ENCODE results near the gene GRIN2A.

Gene GRIN2A

GRCh38 chr16:10171221-10171620 is 11.0 kb downstream of the GRIN2A start:
- no peaks in the 10 kb centered on the region for H3K36me3 Mint-ChIP-seq (ENCODE audit: low read depth)
- H3K4me3 Mint-ChIP-seq: no peak overlapping the region
- DNase-seq (no peak), ATAC-seq (no peak)
- H3K9me3 Mint-ChIP-seq: no peaks in the 10 kb centered on the region
- H3K27me3 Mint-ChIP-seq: peaks cover 8% of the 10 kb centered on the region
- H3K27ac Mint-ChIP-seq: no peak overlapping the region
- no peaks in the 10 kb centered on the region for H3K4me1 Mint-ChIP-seq

- no peak for DNase-seq
- Mint-ChIP-seq H3K27ac (no peak overlapping the region), H3K36me3 (ENCODE audit: low read depth) (no peaks in the 10 kb centered on the region), H3K27me3 (peaks cover 11% of the 10 kb centered on the region), H3K4me1 (no peaks in the 10 kb centered on the region), H3K4me3 (no peak overlapping the region), H3K9me3 (no peaks in the 10 kb centered on the region)
- ATAC-seq: no peak
Measured at GRCh38 chr16:10169904-10170410, 12.3 kb downstream of the GRIN2A start.

- DNase-seq (no peak), ATAC-seq (no peak)
- peaks cover 11% of the 10 kb centered on the region for H3K27me3 Mint-ChIP-seq
- H3K4me3 Mint-ChIP-seq: no peak overlapping the region
- no peak overlapping the region for H3K27ac Mint-ChIP-seq
- no peaks in the 10 kb centered on the region for H3K36me3 Mint-ChIP-seq (ENCODE audit: low read depth)
- no peaks in the 10 kb centered on the region for H3K4me1 Mint-ChIP-seq
- H3K9me3 Mint-ChIP-seq: no peaks in the 10 kb centered on the region
Measured at GRCh38 chr16:10169031-10169430, 13.2 kb downstream of the GRIN2A start.

GRCh38 chr16:10168258-10168657 is 14.0 kb downstream of the GRIN2A start:
- ATAC-seq: no peak
- no peaks in the 10 kb centered on the region for H3K4me1 Mint-ChIP-seq
- no peaks in the 10 kb centered on the region for H3K36me3 Mint-ChIP-seq (ENCODE audit: low read depth)
- no peaks in the 10 kb centered on the region for H3K9me3 Mint-ChIP-seq
- no peak for DNase-seq
- H3K27me3 Mint-ChIP-seq: peaks cover 11% of the 10 kb centered on the region
- no peak overlapping the region for H3K4me3 Mint-ChIP-seq
- no peak overlapping the region for H3K27ac Mint-ChIP-seq

- H3K36me3 Mint-ChIP-seq (ENCODE audit: low read depth): no peaks in the 10 kb centered on the region
- H3K27me3 Mint-ChIP-seq: peaks cover 17% of the 10 kb centered on the region
- no peaks in the 10 kb centered on the region for H3K9me3 Mint-ChIP-seq
- H3K27ac Mint-ChIP-seq: no peak overlapping the region
- H3K4me1 Mint-ChIP-seq: no peaks in the 10 kb centered on the region
- DNase-seq (no peak), ATAC-seq (no peak)
- no peak overlapping the region for H3K4me3 Mint-ChIP-seq
Measured at GRCh38 chr16:10165643-10166042, 16.6 kb downstream of the GRIN2A start.

GRCh38 chr16:10162981-10163380 is 19.2 kb downstream of the GRIN2A start:
- H3K9me3 Mint-ChIP-seq: peaks cover 4% of the 10 kb centered on the region
- no peak overlapping the region for H3K27ac Mint-ChIP-seq
- H3K27me3 Mint-ChIP-seq: peaks cover 17% of the 10 kb centered on the region

GRCh38 chr16:10156099-10156498 is 26.1 kb downstream of the GRIN2A start:
- H3K27me3 Mint-ChIP-seq: peaks cover 9% of the 10 kb centered on the region
- H3K27ac Mint-ChIP-seq: no peak overlapping the region
- no peak overlapping the region for H3K4me3 Mint-ChIP-seq
- no peak for ATAC-seq
- H3K4me1 Mint-ChIP-seq: no peaks in the 10 kb centered on the region
- H3K9me3 Mint-ChIP-seq: peaks cover 4% of the 10 kb centered on the region
- H3K36me3 Mint-ChIP-seq (ENCODE audit: low read depth): no peaks in the 10 kb centered on the region
- no peak for DNase-seq

More at GRCh38 chr16:10162981-10163380, 19.2 kb downstream of the GRIN2A start:
- no peak overlapping the region for H3K4me3 Mint-ChIP-seq
- ATAC-seq (no peak), DNase-seq (no peak)
- no peaks in the 10 kb centered on the region for H3K4me1 Mint-ChIP-seq
- H3K36me3 Mint-ChIP-seq (ENCODE audit: low read depth): no peaks in the 10 kb centered on the region

- no peak for DNase-seq
- no peak for ATAC-seq
- Mint-ChIP-seq H3K4me1 (no peaks in the 10 kb centered on the region), H3K27ac (no peak overlapping the region), H3K9me3 (peaks cover 4% of the 10 kb centered on the region), H3K36me3 (ENCODE audit: low read depth) (no peaks in the 10 kb centered on the region), H3K4me3 (no peak overlapping the region), H3K27me3 (peaks cover 13% of the 10 kb centered on the region)
Measured at GRCh38 chr16:10154389-10154788, 27.8 kb downstream of the GRIN2A start.

- DNase-seq (no peak), ATAC-seq (no peak)
- Mint-ChIP-seq H3K27ac (no peak overlapping the region), H3K27me3 (peaks cover 13% of the 10 kb centered on the region), H3K4me1 (no peaks in the 10 kb centered on the region), H3K9me3 (peaks cover 4% of the 10 kb centered on the region), H3K4me3 (no peak overlapping the region), H3K36me3 (ENCODE audit: low read depth) (no peaks in the 10 kb centered on the region)
Measured at GRCh38 chr16:10153985-10154384, 28.2 kb downstream of the GRIN2A start.

GRCh38 chr16:10151718-10152117 is 30.5 kb downstream of the GRIN2A start:
- no peaks in the 10 kb centered on the region for H3K36me3 Mint-ChIP-seq (ENCODE audit: low read depth)
- DNase-seq (no peak), ATAC-seq (no peak)
- H3K27me3 Mint-ChIP-seq: peaks cover 17% of the 10 kb centered on the region
- no peaks in the 10 kb centered on the region for H3K4me1 Mint-ChIP-seq
- H3K4me3 Mint-ChIP-seq: no peak overlapping the region
- no peaks in the 10 kb centered on the region for H3K9me3 Mint-ChIP-seq
- no peak overlapping the region for H3K27ac Mint-ChIP-seq

GRCh38 chr16:10150906-10151305 is 31.3 kb downstream of the GRIN2A start:
- no peak overlapping the region for H3K4me3 Mint-ChIP-seq
- H3K4me1 Mint-ChIP-seq: no peaks in the 10 kb centered on the region
- H3K36me3 Mint-ChIP-seq (ENCODE audit: low read depth): no peaks in the 10 kb centered on the region
- H3K9me3 Mint-ChIP-seq: no peaks in the 10 kb centered on the region
- DNase-seq (no peak), ATAC-seq (no peak)
- H3K27ac Mint-ChIP-seq: no peak overlapping the region
- peaks cover 17% of the 10 kb centered on the region for H3K27me3 Mint-ChIP-seq

GRCh38 chr16:10145542-10146035 is 36.6 kb downstream of the GRIN2A start:
- Mint-ChIP-seq H3K4me1 (no peaks in the 10 kb centered on the region), H3K9me3 (no peaks in the 10 kb centered on the region), H3K4me3 (no peak overlapping the region)

GRCh38 chr16:10141671-10142070 is 40.6 kb downstream of the GRIN2A start:
- no peak overlapping the region for H3K4me3 Mint-ChIP-seq
- no peak for ATAC-seq
- H3K9me3 Mint-ChIP-seq: no peaks in the 10 kb centered on the region
- H3K36me3 Mint-ChIP-seq (ENCODE audit: low read depth): no peaks in the 10 kb centered on the region
- H3K27ac Mint-ChIP-seq: no peak overlapping the region
- no peak for DNase-seq
- peaks cover 7% of the 10 kb centered on the region for H3K27me3 Mint-ChIP-seq
- H3K4me1 Mint-ChIP-seq: no peaks in the 10 kb centered on the region

More at GRCh38 chr16:10145542-10146035, 36.6 kb downstream of the GRIN2A start:
- H3K27ac Mint-ChIP-seq: no peak overlapping the region
- no peak for ATAC-seq
- no peaks in the 10 kb centered on the region for H3K36me3 Mint-ChIP-seq (ENCODE audit: low read depth)
- no peak for DNase-seq
- peaks cover 15% of the 10 kb centered on the region for H3K27me3 Mint-ChIP-seq

- DNase-seq: no peak
- no peak for ATAC-seq
- H3K27ac Mint-ChIP-seq: no peak overlapping the region
- no peaks in the 10 kb centered on the region for H3K4me1 Mint-ChIP-seq
- H3K36me3 Mint-ChIP-seq (ENCODE audit: low read depth): no peaks in the 10 kb centered on the region
- peaks cover 3% of the 10 kb centered on the region for H3K27me3 Mint-ChIP-seq
- no peaks in the 10 kb centered on the region for H3K9me3 Mint-ChIP-seq
- H3K4me3 Mint-ChIP-seq: no peak overlapping the region
Measured at GRCh38 chr16:10138881-10139280, 43.3 kb downstream of the GRIN2A start.

GRCh38 chr16:10137341-10137740 is 44.9 kb downstream of the GRIN2A start:
- no peak overlapping the region for H3K4me3 Mint-ChIP-seq
- no peaks in the 10 kb centered on the region for H3K27me3 Mint-ChIP-seq
- no peak overlapping the region for H3K27ac Mint-ChIP-seq
- ATAC-seq (no peak), DNase-seq (no peak)
- no peaks in the 10 kb centered on the region for H3K36me3 Mint-ChIP-seq (ENCODE audit: low read depth)
- no peaks in the 10 kb centered on the region for H3K9me3 Mint-ChIP-seq
- H3K4me1 Mint-ChIP-seq: no peaks in the 10 kb centered on the region

GRCh38 chr16:10136916-10137315 is 45.3 kb downstream of the GRIN2A start:
- H3K36me3 Mint-ChIP-seq (ENCODE audit: low read depth): no peaks in the 10 kb centered on the region
- H3K4me1 Mint-ChIP-seq: no peaks in the 10 kb centered on the region

More at GRCh38 chr16:10136916-10137315, 45.3 kb downstream of the GRIN2A start:
- DNase-seq (no peak), ATAC-seq (no peak)
- Mint-ChIP-seq H3K27ac (no peak overlapping the region), H3K9me3 (no peaks in the 10 kb centered on the region), H3K27me3 (no peaks in the 10 kb centered on the region), H3K4me3 (no peak overlapping the region)
